Measurements from ENCODE around the gene FXYD7. TPM values are rescaled to one million over a fixed set of nuclear protein-coding genes. Genes with fewer than 3 reads are reported as not detected.
A peak's percentile ranks its signal among the peaks of the same experiment; 100 is the strongest.

The FXYD7 gene
- total and polyA plus RNA-seq, 2 of the 13 experiments (the other 11 are each of a cell fraction or from before 2014, with no cell fraction given), result 0.55 TPM; not detected in 1

DNA sequence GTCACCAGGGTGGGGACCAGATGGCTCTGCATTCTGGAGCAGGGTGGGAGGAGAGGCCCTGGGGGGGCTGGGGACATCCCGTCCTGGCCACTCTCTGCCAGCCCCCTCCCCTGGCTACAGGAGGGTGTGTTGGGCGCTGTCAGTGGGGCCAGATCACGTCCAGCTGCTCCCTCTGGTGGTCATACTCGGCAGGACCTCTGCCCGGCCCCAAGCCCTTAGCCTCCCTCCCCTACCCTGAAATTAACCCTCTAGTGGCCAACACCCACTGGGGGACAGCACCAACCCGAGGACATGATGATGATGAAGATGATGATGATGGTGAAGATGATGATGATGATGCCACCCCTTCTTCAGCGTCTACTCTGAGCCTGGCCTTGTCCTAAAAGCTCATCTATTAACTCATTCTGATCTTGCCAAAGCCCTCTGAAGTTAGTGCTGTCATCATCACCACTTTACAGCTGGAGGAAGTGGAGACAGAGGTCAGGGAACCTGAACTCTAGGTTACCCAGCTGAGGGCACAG lies 7.6 kb upstream of the FXYD7 start (continued):
- TF ChIP-seq, protein P1, sequence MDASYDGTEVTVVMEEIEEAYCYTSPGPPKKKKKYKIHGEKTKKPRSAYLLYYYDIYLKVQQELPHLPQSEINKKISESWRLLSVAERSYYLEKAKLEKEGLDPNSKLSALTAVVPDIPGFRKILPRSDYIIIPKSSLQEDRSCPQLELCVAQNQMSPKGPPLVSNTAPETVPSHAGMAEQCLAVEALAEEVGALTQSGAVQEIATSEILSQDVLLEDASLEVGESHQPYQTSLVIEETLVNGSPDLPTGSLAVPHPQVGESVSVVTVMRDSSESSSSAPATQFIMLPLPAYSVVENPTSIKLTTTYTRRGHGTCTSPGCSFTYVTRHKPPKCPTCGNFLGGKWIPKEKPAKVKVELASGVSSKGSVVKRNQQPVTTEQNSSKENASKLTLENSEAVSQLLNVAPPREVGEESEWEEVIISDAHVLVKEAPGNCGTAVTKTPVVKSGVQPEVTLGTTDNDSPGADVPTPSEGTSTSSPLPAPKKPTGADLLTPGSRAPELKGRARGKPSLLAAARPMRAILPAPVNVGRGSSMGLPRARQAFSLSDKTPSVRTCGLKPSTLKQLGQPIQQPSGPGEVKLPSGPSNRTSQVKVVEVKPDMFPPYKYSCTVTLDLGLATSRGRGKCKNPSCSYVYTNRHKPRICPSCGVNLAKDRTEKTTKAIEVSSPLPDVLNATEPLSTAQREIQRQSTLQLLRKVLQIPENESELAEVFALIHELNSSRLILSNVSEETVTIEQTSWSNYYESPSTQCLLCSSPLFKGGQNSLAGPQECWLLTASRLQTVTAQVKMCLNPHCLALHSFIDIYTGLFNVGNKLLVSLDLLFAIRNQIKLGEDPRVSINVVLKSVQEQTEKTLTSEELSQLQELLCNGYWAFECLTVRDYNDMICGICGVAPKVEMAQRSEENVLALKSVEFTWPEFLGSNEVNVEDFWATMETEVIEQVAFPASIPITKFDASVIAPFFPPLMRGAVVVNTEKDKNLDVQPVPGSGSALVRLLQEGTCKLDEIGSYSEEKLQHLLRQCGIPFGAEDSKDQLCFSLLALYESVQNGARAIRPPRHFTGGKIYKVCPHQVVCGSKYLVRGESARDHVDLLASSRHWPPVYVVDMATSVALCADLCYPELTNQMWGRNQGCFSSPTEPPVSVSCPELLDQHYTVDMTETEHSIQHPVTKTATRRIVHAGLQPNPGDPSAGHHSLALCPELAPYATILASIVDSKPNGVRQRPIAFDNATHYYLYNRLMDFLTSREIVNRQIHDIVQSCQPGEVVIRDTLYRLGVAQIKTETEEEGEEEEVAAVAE (CRISPR knock-in tag; IDR thresholded peaks at IDR 0.05; ENCODE audit: borderline replicate concordance), result 0 out of 2 replicates have a peak, but pooled peaks have one; percentile 38
- TF ChIP-seq PHF21A (CRISPR knock-in tag; IDR thresholded peaks at IDR 0.05), result peak; percentile 65
- TF ChIP-seq, protein P2, sequence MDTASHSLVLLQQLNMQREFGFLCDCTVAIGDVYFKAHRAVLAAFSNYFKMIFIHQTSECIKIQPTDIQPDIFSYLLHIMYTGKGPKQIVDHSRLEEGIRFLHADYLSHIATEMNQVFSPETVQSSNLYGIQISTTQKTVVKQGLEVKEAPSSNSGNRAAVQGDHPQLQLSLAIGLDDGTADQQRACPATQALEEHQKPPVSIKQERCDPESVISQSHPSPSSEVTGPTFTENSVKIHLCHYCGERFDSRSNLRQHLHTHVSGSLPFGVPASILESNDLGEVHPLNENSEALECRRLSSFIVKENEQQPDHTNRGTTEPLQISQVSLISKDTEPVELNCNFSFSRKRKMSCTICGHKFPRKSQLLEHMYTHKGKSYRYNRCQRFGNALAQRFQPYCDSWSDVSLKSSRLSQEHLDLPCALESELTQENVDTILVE (CRISPR knock-in tag; IDR thresholded peaks at IDR 0.05), result 0 out of 2 replicates have a peak, but pooled peaks have one; percentile 47
- TF ChIP-seq ZNF441 (CRISPR knock-in tag; IDR thresholded peaks at IDR 0.05; ENCODE audit: borderline replicate concordance), result no peak
- peak; percentile 27 for TF ChIP-seq FOSL2 (CRISPR knock-in tag; IDR thresholded peaks at IDR 0.05)
- TF ChIP-seq ZBTB26 (CRISPR knock-in tag; IDR thresholded peaks at IDR 0.05; ENCODE audit: borderline replicate concordance), result 0 out of 2 replicates have a peak, but pooled peaks have one; percentile 46
- TF ChIP-seq MBD4 (IDR thresholded peaks at IDR 0.05; ENCODE audit: borderline replicate concordance, low read length), result no peak
- no peak for TF ChIP-seq STAT5B (CRISPR knock-in tag; IDR thresholded peaks at IDR 0.05)
- TF ChIP-seq, protein P3, sequence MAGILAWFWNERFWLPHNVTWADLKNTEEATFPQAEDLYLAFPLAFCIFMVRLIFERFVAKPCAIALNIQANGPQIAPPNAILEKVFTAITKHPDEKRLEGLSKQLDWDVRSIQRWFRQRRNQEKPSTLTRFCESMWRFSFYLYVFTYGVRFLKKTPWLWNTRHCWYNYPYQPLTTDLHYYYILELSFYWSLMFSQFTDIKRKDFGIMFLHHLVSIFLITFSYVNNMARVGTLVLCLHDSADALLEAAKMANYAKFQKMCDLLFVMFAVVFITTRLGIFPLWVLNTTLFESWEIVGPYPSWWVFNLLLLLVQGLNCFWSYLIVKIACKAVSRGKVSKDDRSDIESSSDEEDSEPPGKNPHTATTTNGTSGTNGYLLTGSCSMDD (CRISPR knock-in tag; IDR thresholded peaks at IDR 0.05), result no peak
- 0 out of 2 replicates have a peak, but pooled peaks have one; percentile 35 for TF ChIP-seq REL (CRISPR knock-in tag; conservative IDR thresholded peaks at IDR 0.05)
- peak; percentile 46; the same call in 1 of the 2 replicates for TF ChIP-seq DPF2 (CRISPR knock-in tag; IDR thresholded peaks at IDR 0.05; ENCODE audit: borderline replicate concordance, low read depth)
- no peak for TF ChIP-seq ZC3H13 (CRISPR knock-in tag; IDR thresholded peaks at IDR 0.05)
- TF ChIP-seq FOXK2 (IDR thresholded peaks at IDR 0.05), result no peak
- peak; percentile 57; the same call in 1 of the 2 replicates for TF ChIP-seq MTA1 (CRISPR knock-in tag; IDR thresholded peaks at IDR 0.05; ENCODE audit: borderline replicate concordance)
- TF ChIP-seq ZFP91 (CRISPR knock-in tag; IDR thresholded peaks at IDR 0.05; ENCODE audit: borderline replicate concordance), result peak; percentile 73

Data from HepG2 (cell line).